Smooth muscle cell (in vitro differentiated cells): ENCODE data around the gene WNK3. TPM values are rescaled to one million over a fixed set of nuclear protein-coding genes. Genes with fewer than 3 reads are reported as not detected.

ENCODE experiments used
- polyA plus RNA-seq: library from polyadenylated mRNA; unstranded; fragments of >200 nt; fragmentation: Nextera tagmentation; extraction: Ambion mirVana; gene quantifications from 2 replicates; pipeline ENCODE4 v1.2.1, GENCODE V29; 2016
- small RNA-seq: library from RNA; depleted of rRNA; stranded (forward); fragments of <200 nt; gene quantifications from one replicate; pipeline ENCODE3, GENCODE V24; 2014
- total RNA-seq: library from RNA; depleted of rRNA; stranded (reverse); fragments of >200 nt; gene quantifications from 2 replicates; pipeline ENCODE4 v1.2.3, GENCODE V29; 2014

WNK3 gene
- total and polyA plus RNA-seq, 2 experiments from 2014 or later: 3.6 to 5.4 TPM

Small RNA genes within 50 kb of the gene (small RNA-seq; reads per million reads assigned to genes)
- gene AL589872.1 (not detected), gene RNU6-434P (not detected)

Other genes starting within 250 kb of the WNK3 start
- gene FAM120C, start 174.8 kb downstream of the WNK3 start, total RNA-seq: 2.0 and 2.7 TPM in 2 replicates
- 4.1 and 5.8 TPM in 2 replicates for gene FAM120C, start 174.8 kb downstream of the WNK3 start, polyA plus RNA-seq
- 9.7 and 13.4 TPM in 2 replicates for gene TSR2, start 82.4 kb upstream of the WNK3 start, total RNA-seq
- gene TSR2, start 82.4 kb upstream of the WNK3 start, polyA plus RNA-seq: 40.0 and 48.4 TPM in 2 replicates
- 7.8 and 10.8 TPM in 2 replicates for gene FGD1, start 138.2 kb upstream of the WNK3 start, total RNA-seq
- 16.5 and 23.5 TPM in 2 replicates for gene FGD1, start 138.2 kb upstream of the WNK3 start, polyA plus RNA-seq
- gene GNL3L, start 172.2 kb upstream of the WNK3 start, total RNA-seq: 17.5 and 20.0 TPM in 2 replicates
- 4.3 and 7.8 TPM in 2 replicates for gene GNL3L, start 172.2 kb upstream of the WNK3 start, polyA plus RNA-seq